A673 (cell line): Measurements from ENCODE around the gene DENND2D.

ENCODE experiments used
- EZH2 ChIP-seq: fragments of 200-600 bp; sonication (generic); IDR thresholded peaks from 2 replicates; pipeline ENCODE4 v1.6.1; 2017; ENCODE audit warnings: borderline replicate concordance, low read depth, mild to moderate bottlenecking, mixed read lengths, antibody characterized with exemption, low read length; ENCODE audit not compliant: poor library complexity, severe bottlenecking
- TF ChIP-seq, protein P1 (sequence below): fragments of 300-800, 200-600 bp; sonication (generic); conservative IDR thresholded peaks from 2 replicates; pipeline ENCODE4 v1.5.1; 2017; ENCODE audit warnings: low read depth, mild to moderate bottlenecking, antibody characterized with exemption, low read length, moderate library complexity, mixed read lengths

DNA sequence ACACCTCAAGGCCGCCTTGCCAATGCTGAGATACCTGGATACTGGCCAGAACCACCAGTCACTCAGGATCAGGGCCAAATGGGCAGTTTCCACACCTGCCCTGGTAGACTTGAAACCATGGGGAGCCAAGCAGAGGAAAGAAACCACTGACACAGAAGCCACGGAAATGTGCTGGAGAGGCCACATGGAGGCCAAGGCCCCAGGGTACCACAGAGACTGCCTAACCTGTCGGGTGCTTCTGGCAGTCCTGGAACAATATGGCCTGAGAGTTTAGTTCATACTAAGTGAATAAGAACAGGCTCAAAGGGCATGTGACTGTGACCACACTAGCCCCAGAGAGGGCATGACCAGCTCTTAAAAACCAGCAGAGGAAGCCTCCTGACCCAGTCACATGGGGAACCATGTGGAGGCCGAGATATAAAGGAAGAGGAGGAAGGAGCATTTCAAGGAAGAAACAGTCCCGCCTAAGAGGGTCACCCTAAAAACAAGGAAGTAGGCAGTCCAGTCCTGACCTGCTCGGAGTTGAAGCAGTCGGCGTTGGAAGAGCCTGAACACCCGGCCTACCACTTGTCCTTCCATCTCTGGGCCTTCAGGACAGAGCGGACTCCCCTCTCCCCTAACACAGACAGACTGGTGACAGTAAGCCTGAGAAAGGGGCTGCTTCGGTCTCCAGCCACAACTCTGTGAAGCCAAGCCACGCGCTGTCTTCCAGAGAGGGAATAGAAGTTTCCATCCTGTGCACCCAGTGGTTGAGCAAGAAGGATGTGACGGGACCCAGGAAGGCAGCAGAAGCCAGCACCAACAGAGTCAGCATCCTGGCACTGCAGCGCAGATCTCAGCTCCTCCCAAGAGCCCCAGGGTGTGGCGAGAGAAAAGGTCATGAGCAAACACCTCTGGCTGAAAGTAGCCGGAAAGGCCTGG lies at the start of gene DENND2D:
- TF ChIP-seq, protein P1, sequence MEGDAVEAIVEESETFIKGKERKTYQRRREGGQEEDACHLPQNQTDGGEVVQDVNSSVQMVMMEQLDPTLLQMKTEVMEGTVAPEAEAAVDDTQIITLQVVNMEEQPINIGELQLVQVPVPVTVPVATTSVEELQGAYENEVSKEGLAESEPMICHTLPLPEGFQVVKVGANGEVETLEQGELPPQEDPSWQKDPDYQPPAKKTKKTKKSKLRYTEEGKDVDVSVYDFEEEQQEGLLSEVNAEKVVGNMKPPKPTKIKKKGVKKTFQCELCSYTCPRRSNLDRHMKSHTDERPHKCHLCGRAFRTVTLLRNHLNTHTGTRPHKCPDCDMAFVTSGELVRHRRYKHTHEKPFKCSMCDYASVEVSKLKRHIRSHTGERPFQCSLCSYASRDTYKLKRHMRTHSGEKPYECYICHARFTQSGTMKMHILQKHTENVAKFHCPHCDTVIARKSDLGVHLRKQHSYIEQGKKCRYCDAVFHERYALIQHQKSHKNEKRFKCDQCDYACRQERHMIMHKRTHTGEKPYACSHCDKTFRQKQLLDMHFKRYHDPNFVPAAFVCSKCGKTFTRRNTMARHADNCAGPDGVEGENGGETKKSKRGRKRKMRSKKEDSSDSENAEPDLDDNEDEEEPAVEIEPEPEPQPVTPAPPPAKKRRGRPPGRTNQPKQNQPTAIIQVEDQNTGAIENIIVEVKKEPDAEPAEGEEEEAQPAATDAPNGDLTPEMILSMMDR = no peak
- TF ChIP-seq EZH2 = no peak
